ENCODE data around the gene CLDN24. TPM values are rescaled to one million over a fixed set of nuclear protein-coding genes. Genes with fewer than 3 reads are reported as not detected.
A peak's percentile ranks its signal among the peaks of the same experiment; 100 is the strongest.

The CLDN24 gene
- total RNA-seq, 1 donor from 2014 or later: not detected

GRCh38 chr4:183362916-183363542 is 40.8 kb upstream of the CLDN24 start:
- no peak overlapping the region for H3K27ac ChIP-seq
- no peak for DNase-seq

GRCh38 chr4:183362036-183362435 is 39.8 kb upstream of the CLDN24 start:
- Histone ChIP-seq H3K27ac (no peak overlapping the region), H3K36me3 (no peaks in the 10 kb centered on the region), H3K9me3 (no peaks in the 10 kb centered on the region), H3K4me1 (no peaks in the 10 kb centered on the region), H3K27me3 (no peaks in the 10 kb centered on the region), H3K4me3 (no peak overlapping the region)
- intact Hi-C loops (cut with DNase I): no loop called here
- TF ChIP-seq, protein P1, sequence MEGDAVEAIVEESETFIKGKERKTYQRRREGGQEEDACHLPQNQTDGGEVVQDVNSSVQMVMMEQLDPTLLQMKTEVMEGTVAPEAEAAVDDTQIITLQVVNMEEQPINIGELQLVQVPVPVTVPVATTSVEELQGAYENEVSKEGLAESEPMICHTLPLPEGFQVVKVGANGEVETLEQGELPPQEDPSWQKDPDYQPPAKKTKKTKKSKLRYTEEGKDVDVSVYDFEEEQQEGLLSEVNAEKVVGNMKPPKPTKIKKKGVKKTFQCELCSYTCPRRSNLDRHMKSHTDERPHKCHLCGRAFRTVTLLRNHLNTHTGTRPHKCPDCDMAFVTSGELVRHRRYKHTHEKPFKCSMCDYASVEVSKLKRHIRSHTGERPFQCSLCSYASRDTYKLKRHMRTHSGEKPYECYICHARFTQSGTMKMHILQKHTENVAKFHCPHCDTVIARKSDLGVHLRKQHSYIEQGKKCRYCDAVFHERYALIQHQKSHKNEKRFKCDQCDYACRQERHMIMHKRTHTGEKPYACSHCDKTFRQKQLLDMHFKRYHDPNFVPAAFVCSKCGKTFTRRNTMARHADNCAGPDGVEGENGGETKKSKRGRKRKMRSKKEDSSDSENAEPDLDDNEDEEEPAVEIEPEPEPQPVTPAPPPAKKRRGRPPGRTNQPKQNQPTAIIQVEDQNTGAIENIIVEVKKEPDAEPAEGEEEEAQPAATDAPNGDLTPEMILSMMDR (IDR thresholded peaks at IDR 0.05): no peak
- no peak for ATAC-seq
- DNase-seq: no peak

More at GRCh38 chr4:183362916-183363542, 40.8 kb upstream of the CLDN24 start:
- H3K4me3 ChIP-seq: no peak overlapping the region
- H3K27me3 ChIP-seq: no peaks in the 10 kb centered on the region
- no peaks in the 10 kb centered on the region for H3K9me3 ChIP-seq
- no peak for ATAC-seq
- TF ChIP-seq, protein P1 (IDR thresholded peaks at IDR 0.05): no peak
- H3K36me3 ChIP-seq: no peaks in the 10 kb centered on the region
- intact Hi-C loops (cut with DNase I): no loop called here
- H3K4me1 ChIP-seq: no peaks in the 10 kb centered on the region

GRCh38 chr4:183360161-183360919 is 38.1 kb upstream of the CLDN24 start:
- TF ChIP-seq, protein P1 (IDR thresholded peaks at IDR 0.05): no peak
- intact Hi-C loops (cut with DNase I): no loop called here
- no peak for ATAC-seq
- no peak overlapping the region for H3K27ac ChIP-seq
- no peak overlapping the region for H3K4me3 ChIP-seq
- no peaks in the 10 kb centered on the region for H3K27me3 ChIP-seq
- H3K36me3 ChIP-seq: no peaks in the 10 kb centered on the region
- H3K4me1 ChIP-seq: no peaks in the 10 kb centered on the region
- DNase-seq: peak; percentile 9
- H3K9me3 ChIP-seq: no peaks in the 10 kb centered on the region

DNA sequence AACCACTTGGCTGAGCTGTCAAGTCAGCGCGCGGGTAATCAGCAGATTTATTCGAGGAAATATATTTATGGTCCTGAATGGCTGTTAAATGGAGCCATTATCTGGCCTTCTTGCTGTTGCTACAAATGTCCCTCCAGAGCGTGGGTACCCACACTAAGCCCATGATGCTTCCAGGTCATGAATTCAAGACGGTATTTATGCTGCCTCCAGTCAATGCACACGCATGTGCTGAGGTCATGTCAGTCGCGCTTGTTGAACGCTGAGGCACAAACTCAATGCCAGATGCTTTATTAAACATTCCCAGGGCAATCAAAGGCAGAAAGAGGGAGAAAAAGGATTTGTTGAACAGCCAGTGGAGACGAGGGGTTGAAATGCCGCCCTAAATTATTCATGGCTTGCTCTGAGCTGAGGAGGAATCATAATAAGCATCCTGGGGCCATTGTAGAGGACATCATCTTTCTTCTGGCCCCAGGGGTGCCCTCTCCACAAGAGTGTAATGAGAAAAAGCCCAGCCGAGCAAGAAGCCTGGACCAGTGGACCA is 36.1 kb upstream of the CLDN24 start:
- no peak for ATAC-seq
- TF ChIP-seq, protein P1 (IDR thresholded peaks at IDR 0.05): no peak

DNA sequence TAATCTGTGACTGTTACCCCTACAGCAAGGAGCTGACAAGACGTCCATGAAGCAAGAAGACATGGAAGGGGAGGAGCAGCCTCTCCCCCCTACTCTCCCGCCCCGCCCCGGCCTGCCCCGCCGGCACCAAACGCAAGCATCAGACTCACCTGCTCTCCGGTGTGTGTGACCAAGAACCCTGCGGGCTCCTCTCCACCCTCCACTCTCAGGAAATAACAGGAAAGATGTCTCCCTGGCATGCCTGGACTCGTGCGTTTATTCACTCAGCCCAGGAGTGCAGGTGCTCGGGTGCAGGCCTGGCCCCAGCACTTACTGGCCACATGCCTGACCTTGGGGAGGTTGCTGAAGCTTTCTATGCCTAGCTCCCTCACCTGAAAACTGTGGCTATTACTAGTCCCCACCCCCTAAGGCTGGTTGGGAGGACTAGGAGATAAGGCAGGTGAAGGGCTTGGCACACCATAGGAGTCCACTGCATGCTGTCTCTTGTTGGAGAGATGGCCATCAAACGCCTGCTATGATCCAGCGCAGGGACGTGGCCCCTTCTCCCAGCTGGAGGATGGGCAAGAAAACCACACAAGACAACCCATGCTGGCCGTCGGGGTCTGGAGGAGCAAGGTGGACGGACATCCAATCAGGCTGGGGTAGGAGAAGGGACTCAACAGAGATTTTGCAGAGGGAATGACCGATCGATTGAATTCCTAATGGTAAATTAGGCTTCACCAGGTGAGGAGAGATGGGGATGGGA is 34.9 kb upstream of the CLDN24 start:
- no peak for ATAC-seq

More for the DNA sequence above, 36.1 kb upstream of the CLDN24 start:
- intact Hi-C loops (cut with DNase I): no loop called here
- Histone ChIP-seq H3K27me3 (no peaks in the 10 kb centered on the region), H3K36me3 (no peaks in the 10 kb centered on the region), H3K4me3 (no peak overlapping the region), H3K9me3 (no peaks in the 10 kb centered on the region), H3K27ac (no peak overlapping the region), H3K4me1 (no peaks in the 10 kb centered on the region)
- peak; percentile 10 for DNase-seq

More for the DNA sequence above, 34.9 kb upstream of the CLDN24 start:
- no peak overlapping the region for H3K4me3 ChIP-seq
- intact Hi-C loops (cut with DNase I): no loop called here
- no peaks in the 10 kb centered on the region for H3K4me1 ChIP-seq
- no peaks in the 10 kb centered on the region for H3K27me3 ChIP-seq
- TF ChIP-seq, protein P1 (IDR thresholded peaks at IDR 0.05): no peak
- no peaks in the 10 kb centered on the region for H3K9me3 ChIP-seq
- H3K36me3 ChIP-seq: no peaks in the 10 kb centered on the region
- peak; percentile 37 for DNase-seq
- no peak overlapping the region for H3K27ac ChIP-seq
